NCI-H748 (cell line): Measurements from ENCODE around the gene PXDN.
A peak's percentile ranks its signal among the peaks of the same experiment; 100 is the strongest.

Source experiments
- DNase-seq: peaks from one replicate; lab custom pipeline; 2025; ENCODE audit not compliant: unreplicated experiment; lab: John Stamatoyannopoulos, UW

The PXDN gene

DNA sequence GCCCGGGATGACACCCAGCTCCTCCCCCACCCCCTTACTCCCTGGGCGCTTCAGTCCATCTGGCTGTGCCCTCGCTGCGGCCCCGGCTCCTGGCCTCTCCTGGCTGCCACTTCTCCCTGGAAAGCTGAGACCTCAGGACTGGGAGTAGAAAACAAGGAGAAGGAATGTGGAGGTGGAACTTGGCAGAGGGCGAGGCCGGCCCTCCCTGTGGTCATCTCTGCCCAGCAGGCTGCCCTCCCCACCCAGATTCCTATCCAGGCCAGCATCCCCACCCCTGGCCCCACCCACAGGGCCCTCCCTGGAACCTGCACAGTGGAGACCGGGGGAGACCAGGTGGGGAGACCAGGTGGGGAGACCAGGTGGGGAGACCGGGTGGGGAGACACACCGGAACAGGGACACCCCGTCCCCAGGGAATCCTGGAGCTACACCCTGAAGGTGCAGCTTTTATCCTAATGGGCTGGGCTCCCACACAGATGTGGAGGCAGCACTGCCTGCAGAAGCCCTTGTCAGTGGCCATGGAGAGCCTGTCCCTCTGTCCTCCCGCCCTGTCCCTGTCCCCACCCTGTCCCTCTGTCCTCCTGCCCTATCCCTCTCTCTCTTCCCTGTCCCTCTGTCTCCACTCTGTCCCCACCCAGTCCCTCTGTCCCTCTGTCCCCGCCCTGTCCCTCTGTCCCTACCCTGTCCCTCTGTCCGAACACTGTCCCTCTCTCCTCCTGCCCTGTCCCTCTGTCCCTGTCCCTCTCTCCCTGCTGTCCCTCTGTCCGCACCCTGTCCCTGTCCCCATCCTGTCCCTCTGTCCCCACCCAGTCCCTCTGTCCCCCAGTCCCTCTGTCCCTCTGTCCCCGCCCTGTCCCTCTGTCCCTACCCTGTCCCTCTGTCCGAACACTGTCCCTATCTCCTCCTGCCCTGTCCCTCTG is 157.1 kb downstream of the PXDN start:
- DNase-seq, result no peak

DNA sequence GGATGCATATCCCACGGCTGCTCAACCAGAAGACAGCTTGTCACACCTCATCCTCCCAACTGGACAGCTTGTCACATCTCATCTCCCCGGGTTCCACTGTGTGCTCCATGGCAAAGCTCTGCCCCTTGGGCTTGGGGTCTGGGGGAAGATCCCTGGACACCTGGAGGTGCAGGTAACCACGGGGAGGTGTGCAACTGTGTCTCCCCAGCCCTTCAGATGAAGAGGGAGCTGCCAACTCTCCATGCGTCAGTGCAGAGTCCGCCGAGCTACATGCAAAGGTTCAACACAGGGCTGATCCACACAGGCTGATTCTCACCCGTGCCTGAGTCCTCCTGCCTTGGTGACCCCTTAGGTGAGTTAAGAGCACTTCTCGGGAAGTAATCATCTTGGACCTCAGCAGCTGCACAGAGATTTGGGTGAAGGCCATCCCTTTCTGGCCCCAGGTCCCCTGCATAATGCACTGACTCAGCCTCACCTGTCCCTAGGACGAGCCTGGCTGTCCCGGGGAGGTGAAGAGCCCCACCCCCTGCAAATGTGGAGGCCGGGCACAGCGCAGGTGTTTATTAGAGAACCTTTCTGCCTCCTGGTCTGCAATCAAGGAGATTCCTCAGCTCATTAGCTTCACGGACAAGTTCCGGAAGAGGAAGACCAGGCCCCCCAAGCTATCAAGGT is 157.9 kb downstream of the PXDN start:
- DNase-seq, result no peak

DNA sequence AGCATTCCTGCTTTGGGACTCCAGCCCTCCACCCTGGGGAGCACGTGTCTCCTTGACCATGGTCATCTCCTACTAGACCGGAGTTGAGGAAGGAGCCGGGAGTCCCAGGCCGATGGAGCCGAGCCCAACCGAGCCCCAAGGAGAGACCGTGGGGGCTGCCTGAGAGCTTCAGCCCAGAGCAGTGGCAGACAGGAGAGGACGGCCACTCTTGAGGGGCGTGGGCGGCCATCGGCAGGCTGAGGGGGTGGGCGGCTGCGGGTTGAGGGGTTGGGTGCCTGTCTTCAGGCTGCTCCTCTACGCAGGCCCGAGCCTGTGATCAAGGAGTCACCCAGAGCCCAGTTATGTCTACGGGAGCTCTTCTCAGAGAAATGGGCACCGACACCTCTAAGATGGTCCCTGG is 158.7 kb downstream of the PXDN start:
- DNase-seq, result no peak

DNA sequence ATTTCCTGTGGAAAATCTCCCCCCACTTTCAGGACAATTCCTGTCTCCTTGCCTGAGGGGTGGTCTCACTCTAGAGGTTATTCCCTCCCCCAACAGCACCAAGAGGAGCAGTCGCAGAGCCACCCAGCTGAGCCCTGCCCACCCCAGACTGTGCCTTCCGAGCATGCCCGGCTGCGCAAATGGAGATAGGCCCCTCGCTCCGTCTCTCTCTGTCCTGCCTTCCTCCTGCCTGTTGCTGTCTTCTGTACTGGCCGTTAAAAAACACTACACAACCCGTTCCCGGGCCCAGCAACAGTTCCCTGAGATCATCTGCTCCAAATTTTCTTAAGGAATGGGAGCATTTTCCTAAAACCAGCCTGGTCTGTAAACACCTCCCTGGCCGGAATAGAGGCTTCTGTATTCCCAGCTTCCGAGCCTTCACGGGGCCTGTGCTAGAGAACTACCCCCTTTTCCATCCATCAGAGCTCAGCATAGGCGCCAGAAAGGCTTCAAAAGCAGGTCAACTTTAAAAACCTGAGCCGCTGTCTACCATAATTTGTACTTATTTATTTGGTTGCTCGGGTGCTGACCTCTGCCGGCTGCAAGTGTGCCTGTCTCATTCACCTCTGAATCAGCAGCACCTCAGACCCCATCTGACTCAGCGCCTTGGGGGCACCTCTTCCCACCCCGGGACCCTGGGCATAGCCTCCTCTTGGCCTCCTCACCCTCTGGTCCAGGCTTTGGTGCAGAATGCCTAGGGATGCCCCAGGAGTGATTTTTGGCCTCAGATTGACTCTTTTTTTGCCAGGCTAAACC is 159.4 kb downstream of the PXDN start:
- DNase-seq, result peak; percentile 11

DNA sequence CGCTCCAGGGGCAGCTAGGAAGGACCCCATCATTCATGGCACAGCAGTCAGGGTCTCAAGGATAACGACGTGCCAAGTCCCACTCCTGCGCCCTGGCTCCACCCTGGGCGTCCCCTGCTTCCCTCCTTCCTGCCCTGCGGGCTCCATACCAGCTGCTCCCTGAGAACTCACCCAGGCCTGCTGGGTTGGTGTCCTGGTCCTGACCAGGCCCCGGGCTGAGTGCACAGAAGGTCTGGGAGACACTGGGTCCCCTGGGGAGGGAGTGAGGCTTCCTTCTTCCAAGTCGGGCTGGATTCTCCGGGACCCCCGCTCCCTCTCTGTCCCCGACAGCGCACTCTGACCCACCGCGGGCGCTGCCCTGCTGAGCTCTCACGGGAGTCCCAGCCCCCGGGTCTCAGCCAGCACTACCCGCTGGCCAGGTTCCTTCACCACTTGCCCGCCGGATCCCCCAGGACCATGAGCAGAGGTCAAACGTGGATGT is 160.2 kb downstream of the PXDN start:
- DNase-seq, result no peak

DNA sequence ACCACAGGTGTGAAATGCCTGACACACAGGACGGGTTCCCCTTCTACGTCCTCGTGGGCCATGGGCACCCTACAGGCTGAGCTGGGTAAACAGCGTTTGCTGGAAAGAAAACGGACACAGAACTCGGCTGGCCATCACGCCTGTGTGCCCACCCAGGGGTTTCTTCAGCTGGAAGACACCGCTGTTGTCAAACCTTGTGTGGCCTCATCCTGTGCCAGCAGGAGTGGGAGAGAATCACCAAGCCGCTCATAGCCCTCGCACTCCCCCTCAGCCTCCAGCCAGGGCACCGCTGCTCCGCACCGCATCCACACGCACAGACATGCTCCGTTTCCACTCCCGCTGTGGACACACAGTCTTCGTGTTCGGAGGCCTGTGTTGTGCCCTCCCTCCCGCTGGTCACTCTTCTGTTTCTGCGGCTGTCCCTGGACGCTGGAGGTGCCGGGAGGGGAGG is 161.4 kb downstream of the PXDN start:
- DNase-seq, result no peak

DNA sequence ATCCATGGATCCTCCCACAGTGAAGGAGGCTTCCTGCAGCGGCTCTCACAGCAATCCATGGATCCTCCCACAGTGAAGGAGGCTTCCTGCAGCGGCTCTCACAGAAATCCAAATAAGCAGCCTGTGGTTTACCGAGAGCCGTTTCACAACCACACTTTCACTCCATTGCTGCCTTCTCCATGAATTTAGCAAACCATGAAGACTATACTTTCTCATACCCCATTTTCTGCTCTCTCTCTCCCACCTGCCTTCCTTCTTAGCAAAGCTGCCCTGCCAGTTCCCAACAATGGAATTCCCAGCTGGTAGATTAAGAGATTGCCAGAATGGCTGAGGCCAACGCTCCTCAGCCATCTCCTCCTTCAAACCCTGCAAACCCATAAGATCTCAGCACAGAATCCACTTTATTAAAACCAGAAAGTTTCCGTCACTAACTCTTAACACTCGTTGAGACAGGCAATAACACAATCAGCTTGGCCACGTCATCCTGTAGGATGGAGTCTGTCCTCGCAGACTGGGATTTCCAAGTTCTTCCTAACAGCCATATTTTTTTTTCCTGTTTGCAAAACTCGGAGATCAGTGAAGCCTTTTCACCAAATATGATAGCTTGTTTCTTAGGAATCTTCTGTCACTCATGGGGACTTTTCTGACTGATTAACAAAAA is 162.2 kb downstream of the PXDN start:
- DNase-seq, result no peak
